ENCODE results near the gene ASPN.

Gene ASPN

DNA sequence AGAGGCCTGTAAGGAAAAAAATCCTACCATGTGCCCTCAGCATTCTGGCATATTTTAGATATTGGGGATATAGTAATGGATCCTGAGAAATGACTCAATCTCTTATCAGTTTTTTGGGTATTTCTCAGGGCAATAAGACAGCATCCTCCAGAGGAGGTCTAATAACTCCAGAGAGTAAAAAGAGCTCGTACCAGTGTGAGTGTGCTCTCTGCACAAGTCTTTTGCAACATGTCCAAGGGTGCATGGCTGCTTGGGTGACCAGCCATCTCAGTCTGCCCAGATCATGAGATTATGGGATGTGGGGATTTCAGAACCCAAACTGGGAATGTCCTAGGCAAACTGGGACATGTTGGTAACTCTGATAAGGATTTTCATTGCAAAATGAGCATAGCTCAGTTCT is 15.3 kb downstream of the ASPN start:
- H2BK120ac ChIP-seq (ENCODE audit: low read depth, low read length), result no peak overlapping the region
- H3K27ac ChIP-seq (ENCODE audit: low read length, poor library complexity, severe bottlenecking), result no peak overlapping the region
- no peak overlapping the region for H2BK5ac ChIP-seq (ENCODE audit: low read depth, low read length, poor library complexity, severe bottlenecking)
- H3K23ac ChIP-seq (ENCODE audit: low read length in 2 of 2), result no peak overlapping the region
- no peak overlapping the region for H3K4me2 ChIP-seq (ENCODE audit: low read length, poor library complexity, severe bottlenecking)
- no peak overlapping the region for H3K4ac ChIP-seq (ENCODE audit: low read depth in 1 of 2, low read length in 2 of 2)
- H3K4me1 ChIP-seq (ENCODE audit: control insufficient read depth, insufficient read depth, low read depth, low read length), result peaks cover 1% of the 10 kb centered on the region
- no peak for DNase-seq
- no peak overlapping the region for H2BK15ac ChIP-seq (ENCODE audit: low read depth, poor library complexity, severe bottlenecking)
- H3K9ac ChIP-seq (ENCODE audit: low read length), result no peak overlapping the region
- H3K4me3 ChIP-seq (ENCODE audit: insufficient read depth in 1 of 2, low read depth in 1 of 2, low read length in 2 of 2), result no peak overlapping the region
- no peaks in the 10 kb centered on the region for H3K9me3 ChIP-seq (ENCODE audit: control insufficient read depth, low read length)
- H4K8ac ChIP-seq (ENCODE audit: low read length), result no peak overlapping the region
- H2AK5ac ChIP-seq (ENCODE audit: low read length, severe bottlenecking), result no peak overlapping the region
- WGBS, result 76% methylated on average over 1 of the region's 1 CpG
- H3K14ac ChIP-seq (ENCODE audit: low read length in 2 of 2), result no peak overlapping the region
- H3K18ac ChIP-seq (ENCODE audit: low read depth in 1 of 2, low read length in 2 of 2), result no peak overlapping the region
- H3K27me3 ChIP-seq (ENCODE audit: control insufficient read depth in 1 of 2, insufficient read depth in 1 of 2, low read length in 2 of 2), result no peaks in the 10 kb centered on the region
- no peak overlapping the region for H2BK12ac ChIP-seq (ENCODE audit: low read length in 2 of 2)
- no peak overlapping the region for H2AFZ ChIP-seq (ENCODE audit: low read depth, low read length)
- H4K91ac ChIP-seq (ENCODE audit: low read length), result no peak overlapping the region
- no peaks in the 10 kb centered on the region for H3K79me1 ChIP-seq (replicated peaks; ENCODE audit: low read length, poor library complexity, severe bottlenecking)
- no peaks in the 10 kb centered on the region for H3K36me3 ChIP-seq (ENCODE audit: control insufficient read depth in 1 of 2, insufficient read depth in 2 of 2, low read depth in 1 of 2, low read length in 2 of 2)

DNA sequence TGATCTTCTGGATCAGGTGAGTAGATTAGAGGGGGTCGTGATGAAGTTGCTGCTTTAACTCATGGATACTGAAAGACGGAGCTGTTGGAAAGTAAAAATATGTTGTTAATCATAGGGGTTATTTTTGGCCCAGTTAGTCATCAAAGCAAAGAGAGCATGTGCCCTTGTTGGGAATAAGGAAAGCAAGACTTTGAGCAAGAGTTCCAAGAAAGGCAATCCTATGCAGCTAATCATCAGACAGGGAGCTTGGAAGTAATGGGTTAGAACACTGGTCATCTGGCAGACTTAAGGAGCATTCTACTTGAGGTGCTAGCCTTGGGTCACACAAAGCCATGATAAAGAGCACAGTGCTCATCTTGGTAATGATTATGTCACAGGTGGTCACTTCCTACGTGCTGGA is 18.3 kb downstream of the ASPN start:
- WGBS, result 42% methylated on average over 3 of the region's 3 CpGs
- H3K23ac ChIP-seq (ENCODE audit: low read length in 2 of 2), result peak overlapping the region in 1 of 2 experiments; percentile 66

DNA sequence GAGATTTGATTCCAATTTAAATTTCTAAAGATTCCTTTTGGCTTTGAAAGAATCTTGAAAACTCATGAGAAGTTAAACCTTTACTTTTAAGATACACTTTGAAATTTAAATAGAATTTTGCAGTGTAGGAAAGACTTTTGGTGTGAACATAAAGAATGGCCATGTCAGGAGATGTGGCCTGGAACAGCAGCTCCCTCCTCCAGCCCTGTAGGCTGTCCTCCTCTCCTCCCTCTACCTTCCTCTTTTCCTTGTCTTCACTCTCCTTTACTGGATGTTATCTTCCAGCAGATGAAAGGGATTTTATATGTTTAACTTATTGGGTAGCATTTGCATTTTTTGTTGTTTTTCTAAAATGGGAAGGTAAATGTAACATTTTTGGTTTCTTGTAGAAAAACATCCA is 18.9 kb downstream of the ASPN start:
- H3K4me1 ChIP-seq (ENCODE audit: control insufficient read depth, insufficient read depth, low read depth, low read length), result peaks cover 1% of the 10 kb centered on the region
- no peaks in the 10 kb centered on the region for H3K9me3 ChIP-seq (ENCODE audit: control insufficient read depth, low read length)

More for the DNA sequence above, 18.3 kb downstream of the ASPN start:
- Histone ChIP-seq H4K91ac (ENCODE audit: low read length) (no peak overlapping the region), H3K4me3 (ENCODE audit: insufficient read depth in 1 of 2, low read depth in 1 of 2, low read length in 2 of 2) (peak overlapping the region in 1 of 2 experiments; percentile 2), H3K4me1 (ENCODE audit: control insufficient read depth, insufficient read depth, low read depth, low read length) (peaks cover 1% of the 10 kb centered on the region), H2AK5ac (ENCODE audit: low read length, severe bottlenecking) (no peak overlapping the region), H2BK5ac (ENCODE audit: low read depth, low read length, poor library complexity, severe bottlenecking) (no peak overlapping the region), H3K9me3 (ENCODE audit: control insufficient read depth, low read length) (no peaks in the 10 kb centered on the region), H2AFZ (ENCODE audit: low read depth, low read length) (no peak overlapping the region), H3K79me1 (replicated peaks; ENCODE audit: low read length, poor library complexity, severe bottlenecking) (no peaks in the 10 kb centered on the region), H3K9ac (ENCODE audit: low read length) (peak overlapping the region; percentile 88), H2BK120ac (ENCODE audit: low read depth, low read length) (no peak overlapping the region), H3K27me3 (ENCODE audit: control insufficient read depth in 1 of 2, insufficient read depth in 1 of 2, low read length in 2 of 2) (no peaks in the 10 kb centered on the region), H3K18ac (ENCODE audit: low read depth in 1 of 2, low read length in 2 of 2) (peak overlapping the region in 1 of 2 experiments; percentile 63), H4K8ac (ENCODE audit: low read length) (no peak overlapping the region), H3K4ac (ENCODE audit: low read depth in 1 of 2, low read length in 2 of 2) (no peak overlapping the region), H3K4me2 (ENCODE audit: low read length, poor library complexity, severe bottlenecking) (no peak overlapping the region), H3K27ac (ENCODE audit: low read length, poor library complexity, severe bottlenecking) (no peak overlapping the region), H2BK12ac (ENCODE audit: low read length in 2 of 2) (no peak overlapping the region), H2BK15ac (ENCODE audit: low read depth, poor library complexity, severe bottlenecking) (no peak overlapping the region), H3K14ac (ENCODE audit: low read length in 2 of 2) (peak overlapping the region in 1 of 2 experiments; percentile 26), H3K36me3 (ENCODE audit: control insufficient read depth in 1 of 2, insufficient read depth in 2 of 2, low read depth in 1 of 2, low read length in 2 of 2) (peaks cover 0 to 6% of the 10 kb centered on the region in 2 experiments)
- DNase-seq, result peak; percentile 91

DNA sequence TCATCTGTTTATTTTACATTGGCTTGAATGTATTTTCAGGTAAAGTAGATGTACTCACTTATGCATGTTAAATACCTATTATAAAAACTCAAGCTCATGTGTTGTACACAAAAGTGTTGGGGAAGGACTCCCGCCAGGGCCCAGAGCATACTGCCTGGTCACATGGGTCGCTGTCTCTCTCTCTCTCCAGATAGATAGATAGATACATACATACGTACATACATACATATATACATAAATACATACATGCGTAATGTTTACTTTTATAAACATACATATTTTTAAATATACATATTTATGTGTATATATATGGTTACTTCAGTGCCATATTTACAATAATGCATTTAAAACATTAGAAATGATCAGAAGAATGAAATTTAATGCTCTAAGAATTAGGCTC is 24.7 kb downstream of the ASPN start:
- no peak overlapping the region for H3K4ac ChIP-seq (ENCODE audit: low read depth in 1 of 2, low read length in 2 of 2)
- H2BK12ac ChIP-seq (ENCODE audit: low read length in 2 of 2), result no peak overlapping the region
- no peaks in the 10 kb centered on the region for H3K9me3 ChIP-seq (ENCODE audit: control insufficient read depth, low read length)
- no peak overlapping the region for H3K23ac ChIP-seq (ENCODE audit: low read length in 2 of 2)
- H3K4me1 ChIP-seq (ENCODE audit: control insufficient read depth, insufficient read depth, low read depth, low read length), result no peaks in the 10 kb centered on the region
- no peak overlapping the region for H3K4me2 ChIP-seq (ENCODE audit: low read length, poor library complexity, severe bottlenecking)
- H3K27me3 ChIP-seq (ENCODE audit: control insufficient read depth in 1 of 2, insufficient read depth in 1 of 2, low read length in 2 of 2), result no peaks in the 10 kb centered on the region
- no peak overlapping the region for H3K18ac ChIP-seq (ENCODE audit: low read depth in 1 of 2, low read length in 2 of 2)
- no peaks in the 10 kb centered on the region for H3K79me1 ChIP-seq (replicated peaks; ENCODE audit: low read length, poor library complexity, severe bottlenecking)
- WGBS, result 100% methylated on average over 2 of the region's 4 CpGs
- no peak for DNase-seq
- no peak overlapping the region for H4K91ac ChIP-seq (ENCODE audit: low read length)
- no peak overlapping the region for H3K9ac ChIP-seq (ENCODE audit: low read length)
- H2BK5ac ChIP-seq (ENCODE audit: low read depth, low read length, poor library complexity, severe bottlenecking), result no peak overlapping the region
- no peak overlapping the region for H2BK15ac ChIP-seq (ENCODE audit: low read depth, poor library complexity, severe bottlenecking)
- no peak overlapping the region for H2AK5ac ChIP-seq (ENCODE audit: low read length, severe bottlenecking)
- no peak overlapping the region for H2BK120ac ChIP-seq (ENCODE audit: low read depth, low read length)
- no peak overlapping the region for H3K14ac ChIP-seq (ENCODE audit: low read length in 2 of 2)
- H2AFZ ChIP-seq (ENCODE audit: low read depth, low read length), result no peak overlapping the region
- H3K36me3 ChIP-seq (ENCODE audit: control insufficient read depth in 1 of 2, insufficient read depth in 2 of 2, low read depth in 1 of 2, low read length in 2 of 2), result peaks cover 0 to 6% of the 10 kb centered on the region in 2 experiments
- no peak overlapping the region for H3K4me3 ChIP-seq (ENCODE audit: insufficient read depth in 1 of 2, low read depth in 1 of 2, low read length in 2 of 2)
- H4K8ac ChIP-seq (ENCODE audit: low read length), result no peak overlapping the region
- H3K27ac ChIP-seq (ENCODE audit: low read length, poor library complexity, severe bottlenecking), result no peak overlapping the region

More for the DNA sequence above, 18.9 kb downstream of the ASPN start:
- Histone ChIP-seq H3K23ac (ENCODE audit: low read length in 2 of 2) (no peak overlapping the region), H2BK5ac (ENCODE audit: low read depth, low read length, poor library complexity, severe bottlenecking) (no peak overlapping the region), H2AFZ (ENCODE audit: low read depth, low read length) (no peak overlapping the region), H3K9ac (ENCODE audit: low read length) (peak overlapping the region; percentile 88), H3K4me3 (ENCODE audit: insufficient read depth in 1 of 2, low read depth in 1 of 2, low read length in 2 of 2) (peak overlapping the region in 1 of 2 experiments; percentile 2), H3K27me3 (ENCODE audit: control insufficient read depth in 1 of 2, insufficient read depth in 1 of 2, low read length in 2 of 2) (no peaks in the 10 kb centered on the region), H2BK12ac (ENCODE audit: low read length in 2 of 2) (no peak overlapping the region), H3K4ac (ENCODE audit: low read depth in 1 of 2, low read length in 2 of 2) (no peak overlapping the region), H3K36me3 (ENCODE audit: control insufficient read depth in 1 of 2, insufficient read depth in 2 of 2, low read depth in 1 of 2, low read length in 2 of 2) (peaks cover 0 to 6% of the 10 kb centered on the region in 2 experiments), H4K8ac (ENCODE audit: low read length) (no peak overlapping the region), H3K27ac (ENCODE audit: low read length, poor library complexity, severe bottlenecking) (no peak overlapping the region), H3K4me2 (ENCODE audit: low read length, poor library complexity, severe bottlenecking) (no peak overlapping the region), H2BK120ac (ENCODE audit: low read depth, low read length) (no peak overlapping the region), H4K91ac (ENCODE audit: low read length) (no peak overlapping the region), H3K18ac (ENCODE audit: low read depth in 1 of 2, low read length in 2 of 2) (no peak overlapping the region), H3K14ac (ENCODE audit: low read length in 2 of 2) (no peak overlapping the region), H2BK15ac (ENCODE audit: low read depth, poor library complexity, severe bottlenecking) (no peak overlapping the region), H3K79me1 (replicated peaks; ENCODE audit: low read length, poor library complexity, severe bottlenecking) (no peaks in the 10 kb centered on the region), H2AK5ac (ENCODE audit: low read length, severe bottlenecking) (no peak overlapping the region)
- DNase-seq, result no peak

Data from mesenchymal stem cell (in vitro differentiated cells and primary cell).